HG02840 (cell line): Measurements from ENCODE around the gene EXOC4.
"Not testable (repeated sequence)": the region's sequence is repeated elsewhere in the genome, so short reads cannot be mapped to it uniquely, and the experiment has no call there.

Source experiments
- ATAC-seq: cut with Tn5 transposase; IDR thresholded peaks from one replicate; pipeline ENCODE4 v1.9.1; 2021; ENCODE audit warnings: mild to moderate bottlenecking, moderate library complexity, moderate number of reproducible peaks; ENCODE audit not compliant: unreplicated experiment, low FRiP score

The EXOC4 gene

GRCh38 chr7:133275008-133275407 lies 22.1 kb downstream of the EXOC4 start:
- ATAC-seq: no peak

DNA sequence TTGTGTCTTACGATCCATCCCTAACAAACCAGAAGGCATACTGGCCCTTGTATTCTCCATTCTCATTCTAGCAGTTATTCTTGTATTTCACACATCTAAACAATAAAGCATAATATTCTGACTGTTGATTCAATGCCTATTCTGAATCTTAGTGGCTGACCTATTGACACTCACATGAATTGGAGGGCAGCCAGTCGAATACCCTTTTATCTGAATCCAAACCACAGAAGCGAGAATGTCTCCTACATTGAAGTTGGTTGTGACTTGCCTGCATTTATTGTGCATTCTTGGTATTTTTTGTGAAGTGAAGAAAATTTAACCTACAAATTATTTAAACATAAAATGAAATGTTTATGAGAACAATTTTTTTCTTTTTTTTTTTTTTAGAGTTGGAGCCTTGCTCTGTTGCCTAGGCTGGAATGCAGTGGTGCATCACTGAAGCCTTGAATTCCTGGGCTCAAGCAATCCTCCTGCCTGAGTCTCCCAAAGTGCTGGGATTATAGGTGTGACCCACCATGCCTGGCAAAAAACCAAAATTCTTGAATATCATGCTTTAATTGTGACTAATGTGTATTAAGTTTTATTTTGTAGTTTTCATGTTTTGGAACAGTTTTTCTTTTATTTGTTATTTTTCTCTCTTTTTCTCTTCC lies 22.7 kb downstream of the EXOC4 start:
- no peak for ATAC-seq

DNA sequence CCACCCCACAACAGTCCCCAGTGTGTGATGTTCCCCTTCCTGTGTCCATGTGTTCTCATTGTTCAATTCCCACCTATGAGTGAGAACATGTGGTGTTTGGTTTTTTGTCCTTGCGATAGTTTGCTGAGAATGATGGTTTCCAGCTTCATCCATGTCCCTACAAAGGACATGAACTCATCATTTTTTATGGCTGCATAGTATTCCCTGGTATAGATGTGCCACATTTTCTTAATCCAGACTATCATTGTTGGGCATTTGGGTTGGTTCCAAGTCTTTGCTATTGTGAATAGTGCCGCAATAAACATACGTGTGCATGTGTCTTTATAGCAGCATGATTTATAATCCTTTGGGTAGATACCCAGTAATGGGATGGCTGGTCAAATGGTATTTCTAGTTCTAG lies 26.1 kb downstream of the EXOC4 start:
- not testable (repeated sequence) for ATAC-seq

GRCh38 chr7:133282094-133282493 lies 29.2 kb downstream of the EXOC4 start:
- no peak for ATAC-seq

- no peak for ATAC-seq
These were observed 31.2 kb downstream of the EXOC4 start for GRCh38 chr7:133284092-133284491.

- no peak for ATAC-seq
These were observed 36.1 kb downstream of the EXOC4 start for GRCh38 chr7:133288970-133289369.

DNA sequence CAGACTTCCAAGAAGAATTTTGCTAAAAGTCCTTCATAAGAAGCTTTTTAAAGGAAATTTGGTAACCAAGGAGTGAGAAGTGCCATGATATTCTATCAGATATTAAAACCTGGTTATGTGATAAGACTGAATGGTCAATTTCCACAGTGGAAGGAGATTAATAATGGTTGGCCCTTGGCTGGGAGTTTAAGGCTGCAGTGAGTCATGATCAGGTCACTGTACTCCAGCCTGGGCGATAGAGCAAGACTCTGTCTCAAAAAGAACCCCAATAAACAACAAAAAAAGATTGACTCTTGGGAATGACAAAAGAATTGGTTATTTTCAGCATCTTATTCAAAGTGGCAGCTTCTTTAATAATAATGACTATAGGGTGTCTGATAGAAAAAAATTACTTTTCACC lies 37.2 kb downstream of the EXOC4 start:
- no peak for ATAC-seq

GRCh38 chr7:133290676-133291333 lies 37.9 kb downstream of the EXOC4 start:
- no peak for ATAC-seq

GRCh38 chr7:133292631-133293030 lies 39.8 kb downstream of the EXOC4 start:
- ATAC-seq: no peak

- no peak for ATAC-seq
These were observed 40.7 kb downstream of the EXOC4 start for GRCh38 chr7:133293384-133294160.

DNA sequence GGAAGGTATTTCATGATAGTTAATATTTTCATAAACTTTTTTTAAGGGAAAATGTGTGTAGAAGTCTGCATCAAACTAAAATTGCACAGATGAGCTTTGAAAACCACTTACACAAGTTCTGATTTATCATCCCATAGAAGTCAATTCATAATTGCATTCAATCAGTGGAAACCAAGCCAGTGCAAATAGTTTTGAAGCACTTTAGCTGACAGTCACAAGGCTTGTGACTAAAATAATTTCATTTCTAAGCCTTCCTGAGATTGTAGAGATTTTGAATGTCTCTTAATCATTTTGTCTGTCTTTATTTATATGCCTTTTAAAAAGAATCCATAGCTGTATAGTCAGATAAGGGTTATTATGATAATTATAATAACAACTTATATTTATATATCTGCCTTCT lies 41.4 kb downstream of the EXOC4 start:
- ATAC-seq: no peak

GRCh38 chr7:133295484-133295883 lies 42.6 kb downstream of the EXOC4 start:
- no peak for ATAC-seq

- no peak for ATAC-seq
These were observed 44.2 kb downstream of the EXOC4 start for GRCh38 chr7:133297093-133297492.

- ATAC-seq: no peak
These were observed 45.2 kb downstream of the EXOC4 start for GRCh38 chr7:133298080-133298479.

DNA sequence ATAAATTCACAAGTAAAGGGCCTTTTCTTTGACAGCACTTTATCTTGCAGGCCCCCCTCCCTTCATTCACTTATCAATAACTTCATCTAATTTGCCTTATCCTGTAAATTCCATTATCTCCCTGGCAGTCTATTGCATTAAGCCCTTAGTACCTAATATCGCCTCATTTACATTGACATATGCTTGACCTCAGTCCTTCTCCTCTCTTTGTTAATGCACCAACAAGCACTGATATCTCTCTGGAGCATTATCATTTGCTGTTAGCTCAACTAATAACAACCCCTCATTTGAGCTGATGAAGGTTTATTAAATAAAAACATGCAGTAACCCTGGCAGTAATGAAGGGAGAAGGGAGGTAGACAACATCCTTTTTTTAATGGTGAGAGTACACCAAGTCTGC lies 46.8 kb downstream of the EXOC4 start:
- no peak for ATAC-seq

DNA sequence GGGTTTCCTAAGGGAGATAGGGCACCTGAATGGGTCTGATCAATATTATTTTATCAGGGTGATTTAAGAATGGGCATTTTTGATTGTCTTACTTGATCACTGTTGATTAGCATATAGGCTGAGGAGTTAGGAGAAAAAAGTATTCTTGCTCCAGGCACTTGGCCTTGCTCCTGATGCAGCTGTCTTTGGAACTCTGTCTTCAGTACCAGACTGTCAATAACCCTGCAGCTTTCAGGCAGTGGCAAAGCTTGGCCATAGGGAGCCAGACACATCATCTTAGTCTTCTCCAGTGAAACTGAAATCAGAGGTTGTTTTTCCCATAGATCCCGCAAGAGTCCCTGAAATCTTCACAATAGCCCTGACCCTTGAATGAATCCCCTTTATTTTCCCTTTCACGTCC lies 47.2 kb downstream of the EXOC4 start:
- no peak for ATAC-seq

GRCh38 chr7:133300811-133301210 lies 47.9 kb downstream of the EXOC4 start:
- ATAC-seq: no peak

GRCh38 chr7:133301444-133301843 lies 48.6 kb downstream of the EXOC4 start:
- ATAC-seq: no peak

- no peak for ATAC-seq
These were observed 50.5 kb downstream of the EXOC4 start for GRCh38 chr7:133303372-133303771.

DNA sequence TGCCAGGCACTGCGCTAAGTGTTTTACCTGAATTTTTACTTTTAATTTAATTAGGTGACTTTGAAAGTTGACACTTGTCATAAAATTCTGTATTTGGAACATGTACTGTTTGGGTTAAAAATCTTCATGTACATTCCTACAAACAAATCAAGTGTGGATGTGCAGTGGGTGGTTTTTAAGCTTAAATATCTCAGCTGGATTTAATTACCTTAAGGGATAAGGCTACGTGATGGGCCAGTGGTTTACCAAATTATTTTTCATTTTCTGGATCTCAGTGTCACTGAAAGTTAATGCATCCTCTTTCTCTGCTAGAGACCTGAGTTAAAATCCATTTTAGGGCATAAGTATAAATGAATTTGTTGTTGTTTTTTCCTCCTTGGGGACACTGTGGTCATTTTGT lies 51.1 kb downstream of the EXOC4 start:
- no peak for ATAC-seq

GRCh38 chr7:133309333-133309732 lies 56.5 kb downstream of the EXOC4 start:
- ATAC-seq: no peak
